Cardiac muscle cell (in vitro differentiated cells and primary cell): ENCODE measurements around the gene HSD17B12. TPM values are rescaled to one million over a fixed set of nuclear protein-coding genes. Genes with fewer than 3 reads are reported as not detected.

ENCODE experiments used
- DNase-seq, 2 donors: peaks; one replicate each; pipeline versions ENCODE4 v3.0.0 to v3.0.0-alpha.2; 2010 to 2017; ENCODE audit warnings: low read depth in 1 of 2, low spot score in 1 of 2
- H3K27ac ChIP-seq: fragments of 200-600 bp; sonication (generic); 2 replicates; pipeline ENCODE4 v1.5.1; 2016
- H3K27me3 ChIP-seq: fragments of 200-600 bp; sonication (generic); 2 replicates; pipeline ENCODE4 v1.6.0; 2016; ENCODE audit warnings: control low read depth
- H3K36me3 ChIP-seq: fragments of 200-600 bp; sonication (generic); 2 replicates; pipeline ENCODE4 v1.5.1; 2016; ENCODE audit warnings: control low read depth
- H3K4me1 ChIP-seq: fragments of 200-600 bp; sonication (generic); 2 replicates; pipeline ENCODE4 v1.8.1; 2017; ENCODE audit warnings: low read depth, mild to moderate bottlenecking, mixed run types
- H3K4me3 ChIP-seq: fragments of 200-600 bp; sonication (generic); 2 replicates; pipeline ENCODE4 v1.5.1; 2016; ENCODE audit warnings: mild to moderate bottlenecking
- H3K9me3 ChIP-seq: fragments of 200-600 bp; sonication (generic); 2 replicates; pipeline ENCODE4 v1.5.1; 2017; ENCODE audit warnings: low read depth, mild to moderate bottlenecking, control low read depth
- CTCF ChIP-seq: IDR thresholded peaks from 2 replicates; pipeline ENCODE4 v1.5.1; 2012; ENCODE audit warnings: low read depth, mild to moderate bottlenecking, low read length
- polyA plus RNA-seq: library from polyadenylated mRNA; unstranded; fragments of >200 nt; fragmentation: Nextera tagmentation; extraction: Ambion mirVana; gene quantifications from 2 replicates; pipeline ENCODE4 v1.2.1, GENCODE V29; 2016
- total RNA-seq: library from RNA; depleted of rRNA; stranded (reverse); fragments of >200 nt; gene quantifications from 2 replicates; pipeline ENCODE4 v1.2.3, GENCODE V29; 2016

The HSD17B12 gene
- total and polyA plus RNA-seq, 2 experiments from 2014 or later, result 68.9 to 89.0 TPM

GRCh38 chr11:43774786-43775185, 94.2 kb downstream of the HSD17B12 start:
- Histone ChIP-seq H3K27ac (no peak overlapping the region), H3K36me3 (peaks cover 3% of the 10 kb centered on the region), H3K27me3 (no peaks in the 10 kb centered on the region), H3K9me3 (no peaks in the 10 kb centered on the region), H3K4me1 (no peaks in the 10 kb centered on the region), H3K4me3 (no peak overlapping the region)
- TF ChIP-seq CTCF, result no peak
- DNase-seq, result no peak

DNA sequence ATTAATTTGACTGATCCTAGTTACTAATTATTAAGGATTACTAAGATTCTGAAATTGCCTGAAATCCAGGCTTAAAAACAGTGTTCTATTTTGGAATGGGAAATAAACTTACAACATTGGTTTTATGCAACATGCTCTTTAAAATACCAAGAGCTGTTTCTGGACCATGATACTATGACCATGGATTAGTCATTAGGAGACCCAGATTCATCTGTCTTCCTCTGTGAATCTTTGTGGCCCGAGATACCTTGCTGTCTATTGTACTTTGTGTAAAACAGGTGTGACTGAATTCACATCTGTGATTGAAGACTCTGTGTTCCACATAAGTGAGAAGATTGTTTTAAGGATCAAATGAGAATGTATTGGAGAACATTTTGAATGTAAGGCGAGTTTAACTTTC, 98.8 kb downstream of the HSD17B12 start:
- Histone ChIP-seq H3K4me3 (no peak overlapping the region), H3K27ac (no peak overlapping the region), H3K27me3 (no peaks in the 10 kb centered on the region), H3K4me1 (no peaks in the 10 kb centered on the region), H3K9me3 (no peaks in the 10 kb centered on the region), H3K36me3 (no peaks in the 10 kb centered on the region)
- no peak for TF ChIP-seq CTCF
- no peak for DNase-seq

- no peak for DNase-seq
- Histone ChIP-seq H3K36me3 (no peaks in the 10 kb centered on the region), H3K27me3 (no peaks in the 10 kb centered on the region), H3K27ac (no peak overlapping the region), H3K9me3 (no peaks in the 10 kb centered on the region), H3K4me3 (no peak overlapping the region), H3K4me1 (no peaks in the 10 kb centered on the region)
- TF ChIP-seq CTCF, result no peak
These were observed 103.8 kb downstream of the HSD17B12 start for GRCh38 chr11:43784301-43784700.

- no peak for TF ChIP-seq CTCF
- H3K27ac ChIP-seq, result no peak overlapping the region
- H3K27me3 ChIP-seq, result no peaks in the 10 kb centered on the region
- no peaks in the 10 kb centered on the region for H3K4me1 ChIP-seq
- no peaks in the 10 kb centered on the region for H3K9me3 ChIP-seq
- no peaks in the 10 kb centered on the region for H3K36me3 ChIP-seq
- no peak overlapping the region for H3K4me3 ChIP-seq
- DNase-seq, result no peak
These were observed 104.3 kb downstream of the HSD17B12 start for GRCh38 chr11:43784866-43785265.

DNA sequence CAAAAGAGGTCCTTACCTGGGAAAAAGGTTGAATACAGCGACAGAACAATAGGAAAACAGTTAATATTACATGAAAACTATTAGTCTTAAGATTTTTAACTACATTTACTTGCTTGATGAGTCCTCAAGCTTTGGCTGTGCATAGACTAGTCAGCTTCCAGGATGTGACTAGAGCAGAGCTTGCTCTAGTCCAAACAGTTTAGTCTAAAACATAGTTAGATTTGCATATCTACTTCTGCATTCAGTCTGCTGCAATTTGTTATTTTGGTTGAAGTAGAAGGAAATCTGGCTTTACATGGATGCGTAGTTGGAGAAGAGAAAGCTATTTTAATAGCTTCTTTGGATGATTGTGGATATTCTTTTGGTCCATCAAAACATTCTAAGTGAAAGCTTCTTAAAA, 104.8 kb downstream of the HSD17B12 start:
- no peak for TF ChIP-seq CTCF
- Histone ChIP-seq H3K4me1 (no peaks in the 10 kb centered on the region), H3K36me3 (no peaks in the 10 kb centered on the region), H3K4me3 (no peak overlapping the region), H3K27ac (no peak overlapping the region), H3K9me3 (no peaks in the 10 kb centered on the region), H3K27me3 (no peaks in the 10 kb centered on the region)
- DNase-seq, result no peak

GRCh38 chr11:43786016-43786415, 105.5 kb downstream of the HSD17B12 start:
- no peak overlapping the region for H3K4me3 ChIP-seq
- no peak for TF ChIP-seq CTCF
- no peak overlapping the region for H3K27ac ChIP-seq
- H3K4me1 ChIP-seq, result no peaks in the 10 kb centered on the region
- no peak for DNase-seq
- H3K27me3 ChIP-seq, result no peaks in the 10 kb centered on the region
- H3K9me3 ChIP-seq, result no peaks in the 10 kb centered on the region
- no peaks in the 10 kb centered on the region for H3K36me3 ChIP-seq
